Measurements from ENCODE around the gene FGF14.

Gene FGF14

DNA sequence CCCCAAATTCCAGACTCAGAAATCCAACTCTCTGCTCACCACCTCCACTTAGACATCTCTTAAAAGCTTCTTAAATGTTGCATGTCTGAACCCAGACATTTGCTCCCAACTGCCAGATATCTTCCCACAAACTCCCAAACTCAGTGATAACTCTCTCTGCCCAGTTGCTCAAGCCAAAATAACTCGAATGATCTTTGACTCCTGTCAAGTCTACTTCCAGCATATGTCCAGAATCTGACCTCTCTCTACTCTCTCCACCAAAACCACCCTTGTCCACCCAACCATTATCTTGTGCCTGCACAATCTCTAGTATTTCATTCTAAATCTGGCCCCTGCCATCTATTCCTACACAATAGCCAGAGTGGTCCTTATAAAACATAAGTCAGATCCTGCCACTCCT lies 99.3 kb downstream of the FGF14 start:
- DNase-seq = no peak

DNA sequence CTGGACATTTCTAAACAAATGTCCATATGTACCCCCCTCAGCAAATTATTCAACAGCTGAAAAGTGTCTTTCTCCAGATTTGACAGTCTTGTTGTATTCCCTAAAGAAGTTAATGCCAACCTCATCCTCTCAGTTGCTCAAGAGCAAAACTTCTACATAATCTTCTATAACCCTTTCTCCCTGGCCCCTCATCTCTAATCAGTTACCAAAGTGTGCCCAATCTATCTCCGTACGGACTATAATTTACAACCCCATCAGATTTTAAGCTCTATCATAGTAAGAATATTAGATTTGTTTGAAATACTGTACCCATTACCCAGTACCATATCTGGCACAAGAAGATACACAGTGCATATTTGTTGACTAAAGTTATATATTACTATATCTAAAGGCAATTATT lies 101.5 kb downstream of the FGF14 start:
- DNase-seq = no peak

DNA sequence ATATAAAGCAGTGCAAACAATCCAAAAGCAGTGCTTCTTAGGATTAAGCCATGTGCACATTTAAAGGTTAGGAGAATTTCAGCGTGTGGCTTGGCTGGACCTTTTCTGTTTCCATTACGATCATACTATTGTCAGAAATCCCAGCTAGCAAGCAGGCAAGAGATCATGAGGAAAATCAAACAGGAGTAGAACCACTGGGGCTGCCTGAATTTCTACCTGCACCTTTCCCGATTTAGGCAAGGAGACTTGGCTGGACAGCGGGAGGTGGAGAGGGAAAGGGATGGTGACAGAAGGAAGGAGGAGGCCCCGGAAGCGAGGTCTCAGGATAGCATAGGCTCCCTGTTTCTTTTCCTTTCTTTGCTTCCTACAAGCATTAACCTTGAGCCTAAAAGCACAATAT lies 102.5 kb downstream of the FGF14 start:
- DNase-seq = no peak

DNA sequence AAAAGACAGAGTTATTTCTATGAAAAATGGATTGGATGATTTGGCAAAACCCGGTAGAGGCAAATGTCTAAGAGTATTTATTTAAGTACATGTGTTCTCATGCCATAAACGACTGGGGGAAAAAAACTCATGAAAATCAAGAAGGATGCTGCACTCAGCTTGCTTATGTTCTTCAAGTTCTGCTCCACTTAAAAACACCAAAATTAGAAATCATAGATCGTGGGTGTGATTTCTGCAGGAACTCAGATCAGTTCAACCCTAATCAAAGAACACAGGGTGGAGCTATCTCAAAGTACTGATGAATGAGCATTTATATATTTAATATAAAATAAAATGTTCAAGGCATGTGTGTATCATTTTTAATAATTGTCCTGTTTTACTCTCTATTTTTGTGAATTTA lies 103.8 kb downstream of the FGF14 start:
- no peak for DNase-seq

DNA sequence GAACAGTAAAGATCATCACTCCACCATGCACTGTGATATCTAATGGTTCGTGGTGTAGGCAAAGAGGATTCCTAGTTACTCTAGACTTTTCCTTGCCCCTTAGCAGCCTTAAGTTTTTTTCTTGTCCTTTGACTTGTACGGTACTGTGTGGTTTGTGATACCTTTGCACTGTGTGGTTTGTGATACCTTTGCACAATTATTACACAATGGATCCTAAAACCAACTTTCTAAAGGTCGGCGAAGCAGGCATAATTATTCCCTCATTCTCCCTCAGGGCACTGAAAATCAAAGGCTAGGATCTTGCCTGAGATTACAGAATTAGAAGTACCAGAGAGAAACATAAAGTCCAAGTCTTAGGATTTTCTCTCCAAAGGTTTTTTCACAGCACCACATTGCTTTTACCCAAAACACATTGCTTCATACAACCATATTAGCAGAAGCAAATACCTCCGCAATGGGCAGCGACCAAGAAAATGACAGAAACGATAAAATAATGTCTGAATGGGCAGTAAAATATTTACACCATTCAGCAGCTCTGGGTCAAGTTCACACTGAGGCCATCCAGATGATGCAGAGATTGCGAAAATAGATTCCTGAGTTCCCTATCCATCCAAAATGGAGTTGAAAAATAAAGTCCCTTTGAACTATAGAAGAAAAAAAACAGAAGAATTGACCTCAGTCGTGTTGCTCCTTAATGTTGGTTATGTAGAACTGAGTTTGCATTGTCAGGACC lies 106.4 kb downstream of the FGF14 start:
- DNase-seq = no peak

DNA sequence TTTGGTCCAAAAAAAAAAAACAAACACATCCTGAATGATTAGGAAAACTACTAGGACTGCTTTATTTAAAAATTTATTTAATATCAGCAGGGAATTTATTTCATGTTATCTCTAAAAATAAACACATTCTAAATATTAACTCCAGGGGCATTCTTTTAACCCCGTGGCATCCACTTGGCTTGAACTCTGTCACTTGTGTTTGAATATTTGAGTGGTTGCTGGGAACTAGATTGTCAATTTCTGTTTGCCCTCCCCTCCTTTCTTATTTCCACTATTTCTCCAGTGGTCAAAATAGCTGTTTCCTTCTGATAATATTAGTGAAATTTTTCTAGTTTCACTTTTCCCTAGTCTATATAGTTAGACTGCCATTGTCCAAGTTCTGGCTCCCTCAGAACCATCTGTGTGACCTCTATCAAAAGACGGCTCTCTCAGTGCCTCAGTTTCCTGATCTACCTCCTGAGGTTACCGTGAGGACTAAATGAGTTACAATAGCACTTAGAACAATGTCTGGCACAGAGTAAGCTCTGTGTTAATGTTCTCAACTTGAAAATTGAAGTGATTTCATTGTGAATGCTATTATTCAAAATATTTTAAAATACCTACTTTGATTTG lies 107.3 kb downstream of the FGF14 start:
- no peak for DNase-seq

DNA sequence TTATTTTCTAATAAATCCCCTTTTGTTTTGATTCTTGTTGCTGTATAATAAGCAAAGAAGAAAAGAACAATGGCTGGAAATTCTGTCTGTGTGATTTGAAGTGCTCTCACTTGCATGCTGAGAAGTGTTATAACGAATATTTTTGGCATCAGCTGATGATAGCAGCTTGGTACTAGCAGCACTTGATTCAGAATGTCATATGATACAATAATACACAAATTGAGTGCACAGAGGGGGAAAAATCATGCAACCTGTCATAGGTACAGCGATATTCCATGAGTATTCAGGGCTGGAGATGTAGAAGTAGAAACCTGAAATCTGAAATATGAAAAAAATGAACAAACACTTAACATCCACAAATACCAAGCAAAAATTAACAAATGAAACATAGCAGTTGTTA lies 108.1 kb downstream of the FGF14 start:
- DNase-seq = no peak

DNA sequence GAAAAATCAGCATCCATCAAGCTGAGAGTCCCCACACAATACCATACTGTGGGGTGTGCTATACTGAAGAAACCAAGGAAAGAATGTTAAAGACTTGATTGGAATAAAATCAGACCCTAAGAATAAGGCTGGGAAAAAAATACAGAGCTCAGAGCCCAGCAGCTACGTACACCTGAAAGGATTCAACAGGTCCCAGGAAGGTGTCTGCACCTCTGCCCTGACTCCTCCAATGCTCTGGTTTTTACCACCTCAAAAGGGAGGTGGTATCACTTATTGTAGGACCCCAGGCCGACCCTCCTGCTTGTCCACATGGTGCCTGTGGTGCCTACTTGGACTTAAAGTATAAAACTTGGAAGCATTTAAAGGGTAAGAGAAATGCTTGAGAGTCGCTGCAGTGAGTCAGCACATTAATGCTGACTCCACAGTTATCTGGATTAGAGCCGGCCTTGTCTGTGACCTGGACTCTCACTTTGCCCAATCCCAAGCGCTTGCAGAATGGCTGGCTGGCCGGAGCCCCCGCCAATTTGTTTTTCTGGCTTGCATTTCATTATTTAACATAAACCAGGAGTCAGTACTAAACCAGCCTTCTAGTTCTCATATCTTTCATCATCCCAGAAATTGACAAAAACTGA lies 110.1 kb downstream of the FGF14 start:
- DNase-seq = no peak

DNA sequence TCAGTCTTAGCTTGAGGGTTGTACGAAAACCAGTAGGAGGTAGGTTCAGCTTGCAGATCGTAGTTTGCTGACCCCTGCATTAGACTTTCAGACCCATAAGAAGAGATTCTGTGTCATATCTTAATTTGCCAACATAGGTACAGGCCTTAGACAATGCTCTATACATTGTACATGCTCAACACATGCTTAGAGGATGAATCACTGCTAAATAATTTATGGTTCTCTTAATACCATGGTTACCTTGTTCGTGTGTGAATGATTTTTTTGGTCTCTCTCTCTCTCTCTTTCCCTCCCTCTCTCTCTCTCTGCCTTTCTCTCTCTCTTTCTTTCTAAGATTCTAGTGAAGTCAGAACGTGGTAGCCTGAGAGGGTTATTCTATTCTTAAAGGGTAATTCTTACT lies 112.2 kb downstream of the FGF14 start:
- no peak for DNase-seq

DNA sequence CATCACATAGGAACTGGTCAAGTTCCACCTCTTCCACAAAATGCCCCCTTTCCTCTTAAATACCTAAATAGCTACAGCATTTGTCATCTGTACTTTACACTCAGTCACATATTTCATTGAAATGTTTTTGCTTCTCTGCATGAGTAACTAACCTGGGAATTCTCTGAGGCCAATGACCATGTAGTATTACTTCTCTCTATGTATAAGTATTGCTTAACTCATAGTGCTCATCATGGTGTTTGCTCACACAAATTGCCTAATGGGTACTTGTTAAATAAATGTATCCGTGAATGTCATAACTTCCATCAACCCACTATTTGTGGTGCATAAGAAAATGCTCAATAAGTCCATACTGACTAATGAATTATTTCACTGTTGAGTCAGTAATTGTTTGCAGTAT lies 115.5 kb downstream of the FGF14 start:
- DNase-seq = no peak

DNA sequence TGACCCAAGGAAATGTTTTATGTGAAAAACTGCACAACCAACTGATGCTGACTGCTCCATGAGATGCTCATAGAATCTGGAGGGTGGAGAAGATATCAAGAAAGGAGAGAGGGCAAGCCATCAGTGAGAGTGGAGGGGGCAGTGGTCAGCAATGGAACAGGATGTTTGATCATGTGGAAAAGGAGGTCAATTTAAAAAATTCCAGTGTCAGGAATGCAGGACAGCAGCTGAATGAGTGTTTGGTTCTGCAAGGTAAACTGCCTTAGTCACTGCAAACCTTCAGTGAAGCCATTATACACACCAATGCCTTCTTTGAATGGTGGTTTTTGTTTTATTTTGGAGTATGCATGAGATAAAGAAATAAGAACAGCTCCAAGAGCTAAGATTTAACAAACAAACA lies 121.5 kb downstream of the FGF14 start:
- DNase-seq = no peak

DNA sequence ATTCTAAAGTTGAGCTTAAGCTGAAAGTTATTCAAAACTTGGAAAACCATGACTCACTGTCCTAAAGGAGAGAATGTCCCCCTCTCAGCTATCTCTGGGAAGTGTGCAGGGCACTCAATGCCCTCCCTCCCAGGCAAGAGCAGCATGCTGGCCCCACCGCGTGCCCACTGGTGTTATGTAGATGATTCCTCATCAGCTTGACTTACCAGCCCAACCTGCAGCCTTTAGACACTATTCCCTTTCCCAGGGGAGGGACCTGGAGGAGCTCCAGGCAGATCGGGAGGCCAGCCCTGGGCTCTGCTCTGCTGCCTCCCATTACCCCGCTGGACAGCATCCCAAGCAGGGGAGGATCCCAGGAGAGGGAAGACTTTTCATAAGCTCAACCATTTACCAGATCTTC lies 124.6 kb downstream of the FGF14 start:
- no peak for DNase-seq

DNA sequence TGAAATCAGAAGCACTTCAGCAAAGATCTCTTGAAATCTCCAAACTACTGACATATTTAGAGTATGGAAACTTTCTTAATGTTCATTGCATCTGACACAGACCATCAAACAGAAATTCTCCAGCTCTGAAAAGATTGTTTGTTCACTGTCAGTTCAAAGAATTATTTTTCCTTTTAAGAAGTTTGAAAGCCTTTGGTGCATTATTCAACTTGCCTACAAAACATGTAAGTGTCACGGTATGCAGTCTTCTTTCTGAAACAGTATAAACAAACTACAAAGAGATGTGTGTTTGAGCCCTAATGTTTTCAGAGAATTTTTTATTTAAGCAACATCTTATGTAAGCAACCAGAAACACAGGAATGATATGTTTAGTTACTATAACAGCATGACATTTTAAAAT lies 125.4 kb downstream of the FGF14 start:
- DNase-seq = no peak

DNA sequence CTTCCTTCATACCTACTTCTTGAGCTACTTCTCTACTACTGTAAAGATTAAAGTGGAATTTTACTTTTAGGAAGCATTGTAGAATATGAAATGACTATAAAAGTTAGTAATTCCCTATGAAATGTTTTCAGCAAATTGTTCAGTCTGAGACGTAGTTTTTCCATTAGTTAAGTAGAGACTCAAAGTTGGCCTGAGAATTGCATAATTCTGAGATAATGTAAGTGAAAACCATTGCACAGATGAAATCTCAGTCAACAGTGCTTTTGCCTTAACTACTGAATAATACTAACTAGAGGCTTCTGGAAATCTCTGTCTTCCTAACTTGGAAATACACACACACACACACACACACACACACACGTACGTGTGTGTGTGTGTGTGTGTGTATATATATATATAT lies 125.9 kb downstream of the FGF14 start:
- DNase-seq = no peak

DNA sequence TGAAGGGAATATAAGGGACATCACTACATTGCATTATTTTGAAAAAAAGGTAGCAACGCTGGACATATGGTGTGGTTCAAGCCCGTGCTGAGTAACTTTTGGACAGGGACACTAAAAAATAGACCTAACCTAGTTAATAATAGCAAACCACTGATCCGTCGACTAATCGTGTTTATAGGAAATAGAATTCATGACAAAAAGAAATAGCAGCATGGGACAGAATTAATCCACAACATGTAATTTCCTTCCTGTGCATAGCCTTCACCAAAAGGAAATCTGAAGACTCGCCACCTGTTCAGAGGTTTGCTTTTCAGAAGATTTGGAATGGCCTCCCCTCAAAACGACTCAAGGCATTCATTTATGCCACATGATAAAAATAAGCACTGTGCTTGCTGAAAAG lies 128.7 kb downstream of the FGF14 start:
- DNase-seq = no peak

DNA sequence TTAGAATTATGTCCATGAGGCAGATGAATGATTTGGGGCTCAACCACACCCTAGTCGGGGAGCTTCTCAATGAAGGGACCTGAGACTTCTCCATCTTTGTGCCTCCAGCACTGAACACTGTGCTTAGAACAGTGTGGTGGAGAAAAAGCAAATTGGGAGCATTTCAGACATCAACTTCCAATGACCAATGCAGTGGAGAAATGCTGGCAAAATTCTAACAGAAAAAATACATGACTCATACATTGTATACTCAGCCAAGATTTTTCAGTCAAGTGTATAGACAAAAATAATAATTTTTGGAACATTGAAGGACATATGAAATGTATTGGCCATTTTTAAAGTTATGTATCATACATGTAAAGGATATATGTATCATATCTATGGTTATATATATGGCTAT lies 134.7 kb downstream of the FGF14 start:
- DNase-seq = no peak

DNA sequence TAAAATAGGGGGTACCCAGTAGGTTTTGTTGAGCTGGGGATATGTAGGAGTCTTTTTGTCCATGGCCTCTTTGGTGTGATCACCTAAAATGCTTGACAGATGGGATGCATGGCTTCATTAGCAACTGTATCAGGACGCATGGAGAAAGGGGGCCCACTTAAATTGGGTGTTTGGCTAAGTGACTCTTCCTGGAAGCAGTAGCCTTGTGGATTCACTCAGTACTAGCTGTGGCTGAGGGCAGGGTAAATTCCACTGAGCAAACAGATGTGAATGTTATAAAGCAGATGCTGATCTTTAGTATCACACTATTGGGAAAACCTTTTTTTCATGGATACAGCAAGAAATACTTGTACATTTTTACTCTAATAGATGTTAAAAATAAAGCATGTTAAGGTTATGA lies 140.0 kb downstream of the FGF14 start:
- no peak for DNase-seq

DNA sequence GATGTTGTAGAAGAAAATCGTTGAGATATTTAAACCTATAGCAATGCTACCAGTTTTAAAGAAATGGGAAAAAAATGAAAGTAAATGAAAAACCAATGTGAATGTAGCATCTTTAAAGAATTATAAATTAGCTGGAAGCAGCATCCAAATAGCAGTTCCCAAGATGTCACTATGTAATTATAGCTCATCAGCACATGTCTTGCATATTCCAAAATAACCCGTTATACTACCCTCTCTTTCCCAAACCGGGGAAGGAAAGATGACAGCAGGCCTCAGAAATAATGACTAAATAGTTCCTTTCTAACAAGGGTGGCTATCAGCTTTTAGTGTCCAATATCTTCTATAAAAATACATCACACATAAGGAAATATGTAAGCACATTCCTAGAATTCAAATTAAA lies 140.5 kb downstream of the FGF14 start:
- no peak for DNase-seq

DNA sequence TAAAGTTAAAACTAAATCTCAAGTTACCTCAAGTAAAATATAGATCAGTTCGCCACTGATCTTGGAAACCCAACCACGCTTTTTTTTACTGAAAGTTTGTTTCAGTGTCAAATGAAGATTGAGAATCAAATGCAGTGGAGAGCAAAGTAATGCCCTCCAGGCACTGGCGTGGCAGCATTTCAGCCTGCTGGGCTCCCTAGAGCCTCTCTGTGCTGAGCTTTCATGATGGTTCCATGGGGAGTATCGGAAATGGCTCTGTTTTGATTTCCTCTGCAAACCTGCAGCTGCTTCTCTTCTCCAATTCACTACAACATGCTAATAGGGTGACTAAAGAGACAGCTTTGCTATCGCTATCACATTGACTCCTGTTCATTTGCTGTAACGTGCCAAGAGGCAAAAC lies 141.6 kb downstream of the FGF14 start:
- DNase-seq = no peak

DNA sequence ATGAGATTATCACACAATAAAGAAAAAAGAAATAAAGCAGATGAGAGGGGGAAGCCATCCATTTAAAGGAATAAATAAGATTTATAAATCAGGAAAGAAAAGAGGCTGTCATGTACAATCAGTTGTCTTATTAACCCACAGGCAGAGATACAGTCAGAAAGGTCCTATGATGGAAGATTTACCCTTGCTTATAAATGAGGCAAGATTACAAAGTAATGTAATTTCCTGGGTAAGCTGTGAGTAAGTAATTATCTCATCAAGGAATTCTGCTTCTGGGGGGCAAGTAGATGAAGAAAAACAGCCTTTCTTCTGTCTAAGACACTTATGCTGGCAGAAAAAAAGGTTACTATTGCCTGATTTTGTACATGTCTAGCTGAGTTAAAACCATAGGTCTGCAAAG lies 146.4 kb downstream of the FGF14 start:
- no peak for DNase-seq

DNA sequence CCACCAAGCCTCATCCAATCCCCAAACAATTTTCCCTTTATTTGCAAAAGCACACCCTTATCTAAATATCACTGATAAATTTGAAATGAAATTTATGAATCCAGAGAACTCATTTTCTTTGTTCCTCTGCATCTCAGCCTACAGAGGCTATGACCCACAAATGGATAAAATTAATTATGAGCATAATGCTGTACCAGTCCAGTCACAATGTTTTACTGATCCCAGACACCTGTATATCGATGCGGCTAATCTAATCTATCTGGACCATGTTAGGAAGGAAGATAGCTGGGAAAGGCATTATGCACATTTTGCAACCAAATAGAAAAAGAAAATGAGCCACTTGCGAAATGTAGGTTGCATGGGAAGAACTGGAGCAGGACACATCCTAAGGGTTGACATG lies 150.0 kb downstream of the FGF14 start:
- DNase-seq = no peak

DNA sequence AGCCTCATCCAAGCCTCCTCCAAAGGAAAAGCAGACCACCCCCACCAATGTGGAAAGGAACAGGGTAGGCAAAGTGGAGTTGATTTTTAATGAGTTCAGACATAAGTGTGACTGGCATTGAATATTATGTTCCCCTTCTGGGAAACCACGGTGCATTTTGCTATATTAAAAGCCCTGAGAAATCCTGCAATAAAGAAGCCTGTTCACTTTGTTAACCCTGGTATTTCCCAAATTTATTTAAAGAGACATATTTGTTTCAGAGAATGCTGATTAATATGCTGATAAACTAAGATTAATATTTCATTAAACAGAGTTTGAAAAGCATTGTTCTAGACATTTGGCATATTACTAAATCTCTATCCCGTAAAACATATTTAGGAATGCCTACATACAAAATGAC lies 151.4 kb downstream of the FGF14 start:
- no peak for DNase-seq

DNA sequence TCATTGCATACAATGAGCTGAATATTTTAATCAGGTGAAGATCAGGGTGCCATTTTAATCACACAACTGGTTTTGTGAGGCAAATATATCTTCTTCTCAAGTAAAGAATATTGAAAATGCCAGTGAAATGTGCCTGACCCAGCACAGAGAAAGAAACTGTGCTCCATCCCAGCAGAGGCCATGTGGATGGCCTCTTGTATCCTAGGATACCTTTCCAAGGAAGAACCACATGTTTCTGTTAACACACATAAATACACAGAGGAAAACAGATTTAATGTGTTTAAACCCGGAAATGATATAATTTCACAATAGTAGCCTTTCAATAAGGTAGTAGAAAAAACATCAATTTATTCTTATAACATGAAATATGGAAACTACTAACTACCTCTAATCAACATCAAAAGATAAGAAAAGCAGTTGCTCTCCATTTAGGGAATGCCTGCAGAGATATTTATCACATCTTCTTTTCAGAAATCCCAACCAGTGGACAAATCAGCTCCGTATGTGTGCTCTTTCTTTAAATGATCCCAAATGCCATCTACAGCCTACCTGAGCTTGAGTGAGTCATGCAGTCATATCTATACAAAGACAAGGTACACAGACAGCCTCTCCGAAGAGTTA lies 157.1 kb downstream of the FGF14 start:
- DNase-seq = no peak

DNA sequence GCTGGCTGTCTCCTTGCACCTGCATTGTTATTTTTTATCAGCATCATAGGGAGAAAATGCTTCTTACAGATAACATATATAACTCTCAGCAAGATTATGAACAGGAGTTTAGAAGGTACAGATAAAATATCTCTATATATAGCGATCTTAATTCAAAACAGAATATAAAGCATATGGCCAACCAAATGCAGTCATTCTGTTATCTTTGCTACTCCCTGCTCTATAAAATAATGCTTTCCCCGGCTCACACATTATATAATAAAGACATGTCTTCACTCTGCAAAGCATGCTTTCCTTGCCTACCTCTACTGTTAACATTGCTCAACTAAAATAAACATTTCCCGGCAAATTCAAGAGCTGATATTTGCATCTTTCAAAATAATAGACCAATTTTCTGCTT lies 161.7 kb downstream of the FGF14 start:
- no peak for DNase-seq

Data from effector CD8-positive, alpha-beta T cell (primary cell).